Measurements from ENCODE around the gene FAM107B.
A peak's percentile ranks its signal among the peaks of the same experiment; 100 is the strongest.

FAM107B gene

DNA sequence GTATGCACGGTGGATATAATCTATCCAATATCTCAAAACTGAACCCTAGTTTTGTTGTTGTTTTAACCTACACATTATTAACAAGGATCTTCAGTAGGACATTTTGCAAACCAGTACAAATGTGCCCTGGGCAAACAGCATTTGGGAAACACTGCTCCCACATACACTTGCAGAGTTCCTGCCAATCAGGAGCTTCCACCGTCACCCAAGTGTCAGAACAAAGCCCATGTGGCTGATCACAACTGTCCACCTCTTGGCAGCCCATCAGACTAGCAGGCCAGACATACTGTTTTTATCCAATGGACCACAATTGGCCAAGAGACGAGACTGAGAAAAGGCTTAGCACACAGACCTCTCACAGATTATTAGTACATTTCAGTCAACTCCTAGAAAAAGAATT is 200.4 kb downstream of the FAM107B start:
- H3K4me1 Mint-ChIP-seq, result peaks cover 81% of the 10 kb centered on the region
- no peak for ATAC-seq
- no peaks in the 10 kb centered on the region for H3K9me3 Mint-ChIP-seq
- H3K27me3 Mint-ChIP-seq, result no peaks in the 10 kb centered on the region
- DNase-seq, result no peak
- no peak overlapping the region for H3K4me3 Mint-ChIP-seq
- H3K27ac Mint-ChIP-seq, result no peak overlapping the region

DNA sequence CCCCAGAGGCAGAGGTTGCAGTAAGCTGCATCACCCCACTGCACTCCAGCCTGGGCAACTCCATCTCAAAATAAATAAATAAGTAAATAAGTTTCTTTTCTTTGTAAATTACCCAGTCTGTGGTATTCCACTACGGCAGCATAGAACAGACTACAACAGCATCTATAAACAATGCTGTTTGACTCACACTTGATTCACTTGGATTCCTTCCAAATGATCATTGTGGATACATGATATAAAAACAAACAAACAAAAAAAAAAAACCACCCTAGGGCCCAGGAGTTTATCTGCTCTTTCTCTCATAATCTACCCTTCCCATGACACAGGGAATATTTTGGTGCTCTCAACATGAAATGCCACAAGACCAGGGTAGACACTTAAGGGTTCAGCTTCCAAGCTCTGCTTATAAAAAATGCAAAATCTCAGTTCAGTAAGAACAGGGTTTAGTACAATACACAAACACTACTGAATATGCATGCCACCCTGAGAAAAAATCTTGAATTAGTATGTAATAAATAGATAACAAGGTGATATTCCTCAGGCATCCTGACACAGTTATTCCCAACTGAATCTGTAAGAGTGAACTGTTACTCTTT is 200.9 kb downstream of the FAM107B start:
- Mint-ChIP-seq H3K27ac (no peak overlapping the region), H3K9me3 (no peaks in the 10 kb centered on the region), H3K27me3 (no peaks in the 10 kb centered on the region), H3K4me1 (peaks cover 87% of the 10 kb centered on the region), H3K4me3 (no peak overlapping the region)
- no peak for ATAC-seq
- DNase-seq, result no peak

DNA sequence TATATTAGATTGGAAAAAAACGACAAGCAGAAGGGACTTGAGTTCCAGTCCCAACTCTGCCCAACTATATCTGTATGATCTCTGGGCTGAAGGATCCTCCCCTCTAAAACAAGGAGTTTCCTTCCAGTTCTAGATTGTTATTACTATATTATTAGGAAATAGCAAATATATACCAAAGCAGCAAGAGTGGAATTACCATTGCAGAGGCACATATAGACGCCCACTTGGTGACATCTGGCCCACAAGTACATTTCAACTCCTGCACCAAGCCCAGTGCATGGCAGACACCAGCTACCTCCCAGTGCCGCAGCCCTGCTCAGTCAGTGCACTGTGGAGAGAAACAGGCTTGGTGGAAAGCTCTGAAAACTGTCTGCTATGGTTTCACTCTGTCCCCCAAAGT is 201.9 kb downstream of the FAM107B start:
- Mint-ChIP-seq H3K4me3 (no peak overlapping the region), H3K9me3 (no peaks in the 10 kb centered on the region), H3K27ac (peak overlapping the region in 1 of 2 donors; percentile 66), H3K4me1 (peaks cover 89% of the 10 kb centered on the region), H3K27me3 (no peaks in the 10 kb centered on the region)
- no peak for ATAC-seq
- DNase-seq, result no peak

DNA sequence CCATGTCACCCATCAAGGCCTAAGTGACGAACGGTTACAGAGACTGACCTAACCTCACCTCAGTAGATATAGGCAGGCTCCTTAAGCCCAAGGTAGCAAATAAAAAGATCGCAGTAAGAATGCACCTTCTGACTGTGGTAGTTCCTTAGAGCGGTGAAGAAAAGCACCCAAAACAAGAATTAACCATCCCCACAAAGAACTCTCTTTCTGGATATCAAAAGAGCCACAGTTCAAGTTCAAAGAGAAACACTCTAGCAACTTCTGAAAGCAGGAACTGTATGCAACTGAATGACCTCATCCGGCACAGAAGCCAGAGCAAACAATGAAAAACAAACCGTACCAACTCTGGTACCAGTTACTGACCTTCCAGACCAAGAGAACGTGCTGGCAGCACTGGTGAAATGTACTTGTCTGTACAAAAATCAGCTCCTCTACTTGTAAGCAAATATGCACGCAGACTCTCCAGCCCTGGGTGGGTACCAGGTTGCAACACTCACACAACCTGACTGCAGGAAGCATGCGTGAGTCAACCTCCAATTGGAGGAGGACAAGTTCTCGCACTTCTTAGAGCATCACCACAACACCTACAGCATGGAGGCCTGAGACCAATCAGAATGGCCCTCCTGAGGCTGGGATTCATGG is 202.7 kb downstream of the FAM107B start:
- Mint-ChIP-seq H3K4me1 (peaks cover 95% of the 10 kb centered on the region), H3K27me3 (no peaks in the 10 kb centered on the region), H3K27ac (peak overlapping the region; percentile 88 to 95), H3K9me3 (no peaks in the 10 kb centered on the region), H3K4me3 (peak overlapping the region; percentile 79 to 80)
- DNase-seq (peak; percentile 50 to 71), ATAC-seq (peak; percentile 89)

DNA sequence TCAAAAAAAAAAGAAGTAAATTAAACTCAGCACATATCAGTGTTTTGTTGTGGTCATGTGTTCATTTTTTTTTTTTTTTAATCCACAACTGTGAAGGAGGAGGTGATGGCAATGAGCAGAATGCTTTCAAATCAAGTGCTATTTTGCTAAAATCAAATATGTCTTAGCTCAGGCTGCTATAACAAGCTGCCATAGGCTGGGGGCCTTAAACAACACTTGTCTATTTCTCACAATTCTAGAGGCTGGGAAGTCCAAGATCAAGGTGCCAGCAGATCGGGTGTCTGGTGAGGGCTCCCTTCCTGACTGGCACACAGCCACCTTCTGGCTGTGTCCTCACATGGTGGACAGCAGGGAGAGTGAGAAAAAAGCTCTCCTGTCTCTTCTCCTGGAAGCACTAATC is 203.9 kb downstream of the FAM107B start:
- H3K4me3 Mint-ChIP-seq, result peak overlapping the region; percentile 79 to 80
- no peaks in the 10 kb centered on the region for H3K27me3 Mint-ChIP-seq
- peaks cover 97% of the 10 kb centered on the region for H3K4me1 Mint-ChIP-seq
- H3K9me3 Mint-ChIP-seq, result peaks cover 4 to 11% of the 10 kb centered on the region in 2 donors
- no peak for ATAC-seq
- H3K27ac Mint-ChIP-seq, result peak overlapping the region; percentile 88 to 93
- DNase-seq, result no peak

DNA sequence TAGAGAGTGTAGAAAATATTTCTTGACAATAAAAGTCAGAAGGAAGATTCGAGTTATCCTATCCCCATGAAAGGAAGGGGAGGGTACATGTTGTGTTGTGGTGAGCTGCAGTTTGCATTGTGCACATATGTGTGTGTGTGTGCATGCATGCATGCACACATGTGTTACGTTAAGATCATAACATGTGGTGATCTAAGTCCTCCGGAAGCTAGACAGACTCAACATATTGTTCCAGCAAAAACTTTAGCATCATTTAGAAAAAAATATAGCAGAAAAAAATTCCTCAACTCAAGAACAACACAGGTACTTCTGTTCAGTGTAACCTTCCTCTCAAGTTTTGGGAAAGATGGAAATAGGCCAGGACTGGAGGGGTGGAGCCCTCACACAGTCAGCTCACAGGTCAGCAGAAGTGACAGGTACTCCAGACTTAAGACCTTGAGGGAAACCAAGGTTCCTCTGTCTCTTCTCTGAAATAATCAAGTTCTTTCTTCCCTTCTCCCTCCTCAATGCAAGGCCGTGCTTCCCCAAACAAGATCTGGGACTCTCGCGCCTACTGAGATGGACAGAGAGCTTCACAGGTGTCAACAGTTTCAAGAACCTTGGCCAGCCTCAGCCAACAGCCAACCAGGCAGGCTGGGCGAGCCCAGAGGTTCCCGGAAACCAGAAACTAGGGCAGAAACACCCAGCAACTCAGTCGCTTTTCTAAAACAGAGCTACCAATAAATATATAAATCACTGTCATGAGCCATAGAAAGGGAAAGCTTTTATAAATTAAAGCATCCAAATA is 205.2 kb downstream of the FAM107B start:
- Mint-ChIP-seq H3K9me3 (peaks cover 4 to 12% of the 10 kb centered on the region in 2 donors), H3K27me3 (no peaks in the 10 kb centered on the region), H3K4me3 (peak overlapping the region; percentile 79 to 80), H3K27ac (peak overlapping the region; percentile 87 to 93), H3K4me1 (peaks cover 97% of the 10 kb centered on the region)
- ATAC-seq (no peak), DNase-seq (no peak)

DNA sequence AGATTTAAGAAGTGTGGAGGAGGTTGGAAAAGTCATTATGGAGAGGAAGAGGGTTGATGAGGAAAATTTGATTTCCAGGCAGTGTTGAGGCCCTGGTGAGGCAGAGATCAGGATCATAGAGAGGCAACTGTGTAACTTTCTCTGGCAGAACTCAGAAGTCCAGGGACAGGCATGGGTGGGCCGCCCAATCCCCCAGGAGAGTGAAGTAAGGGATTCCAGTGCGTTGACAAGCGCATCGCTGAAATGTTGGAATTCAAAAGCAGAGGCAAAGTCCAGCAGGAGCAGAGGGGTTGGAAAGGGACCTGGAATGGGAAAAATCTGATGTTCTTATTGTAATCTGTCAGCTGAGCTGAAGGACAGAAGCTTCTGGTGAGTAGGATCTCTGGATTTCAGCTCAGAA is 207.3 kb downstream of the FAM107B start:
- Mint-ChIP-seq H3K4me1 (peaks cover 97% of the 10 kb centered on the region), H3K27me3 (no peaks in the 10 kb centered on the region), H3K4me3 (peak overlapping the region; percentile 19 to 34), H3K9me3 (peaks cover 4 to 12% of the 10 kb centered on the region in 2 donors), H3K27ac (peak overlapping the region; percentile 4 to 83)
- ATAC-seq (no peak), DNase-seq (no peak)

DNA sequence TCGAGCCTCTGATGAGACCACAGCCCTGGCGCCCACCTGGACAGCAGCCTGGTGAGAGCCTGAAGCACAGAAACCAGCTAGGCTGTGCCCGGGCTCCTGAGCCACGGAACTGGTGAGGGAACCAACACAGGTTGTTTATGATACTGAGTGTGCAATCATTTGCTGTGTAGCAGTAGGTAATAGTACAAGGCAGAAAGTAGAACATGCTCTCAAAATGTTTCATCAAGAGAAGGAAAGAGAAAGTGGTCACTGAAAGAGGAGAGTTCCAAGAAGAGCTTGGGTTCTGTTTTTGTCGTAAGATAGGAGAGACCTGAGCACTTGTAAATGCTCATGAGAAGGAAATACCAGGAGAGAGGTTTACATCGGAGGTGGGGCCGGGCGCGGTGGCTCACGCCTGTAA is 208.2 kb downstream of the FAM107B start:
- no peaks in the 10 kb centered on the region for H3K27me3 Mint-ChIP-seq
- peak overlapping the region; percentile 7 to 16 for H3K27ac Mint-ChIP-seq
- no peak for DNase-seq
- peak; percentile 36 for ATAC-seq
- peak overlapping the region; percentile 41 to 56 for H3K4me3 Mint-ChIP-seq
- peaks cover 4 to 12% of the 10 kb centered on the region in 2 donors for H3K9me3 Mint-ChIP-seq
- peaks cover 97% of the 10 kb centered on the region for H3K4me1 Mint-ChIP-seq

DNA sequence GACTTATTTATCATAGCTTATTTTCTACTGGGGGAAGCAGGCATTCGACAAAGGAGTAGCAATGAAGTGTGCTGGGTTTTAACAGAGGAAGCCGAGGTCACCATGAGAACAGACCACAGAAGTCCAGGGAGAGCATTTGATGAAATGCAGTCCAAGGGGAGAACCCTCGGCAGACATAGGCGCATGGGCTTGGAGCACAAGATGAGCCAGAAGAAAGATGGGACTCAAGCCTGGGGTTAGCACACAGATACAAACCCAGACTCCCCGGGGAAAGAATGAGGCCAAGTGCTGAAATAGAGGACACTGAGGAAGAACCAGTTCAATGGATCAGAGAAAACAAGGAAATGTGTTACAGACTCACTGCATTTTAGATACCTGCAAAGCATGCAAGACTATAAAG is 209.5 kb downstream of the FAM107B start:
- peak overlapping the region; percentile 61 to 64 for H3K4me3 Mint-ChIP-seq

DNA sequence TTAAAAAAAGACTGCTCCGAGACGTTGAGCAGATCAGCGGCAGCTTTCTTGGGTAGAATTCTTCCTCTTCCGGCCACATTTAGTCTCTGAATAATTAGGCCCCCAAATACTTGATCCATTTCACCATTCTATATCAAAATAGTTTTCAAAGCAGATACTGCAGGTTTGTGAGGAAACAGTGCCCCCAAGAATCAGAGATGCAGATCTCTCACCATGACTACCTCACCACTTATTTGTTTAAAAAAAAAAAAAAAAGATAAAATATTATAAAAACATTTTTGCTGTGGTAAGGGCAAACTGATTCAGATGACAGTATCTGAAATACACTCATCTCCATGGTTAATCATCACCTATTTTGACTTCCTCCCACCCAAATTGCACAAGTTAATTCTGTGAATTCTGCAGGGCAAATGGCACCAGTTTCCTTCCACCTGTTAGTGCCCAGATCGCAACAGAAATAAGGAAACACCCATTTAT is 210.4 kb downstream of the FAM107B start:
- Mint-ChIP-seq H3K27me3 (no peaks in the 10 kb centered on the region), H3K27ac (peak overlapping the region; percentile 95 to 99), H3K4me1 (peaks cover 97% of the 10 kb centered on the region), H3K4me3 (peak overlapping the region; percentile 65 to 83), H3K9me3 (peaks cover 4 to 12% of the 10 kb centered on the region in 2 donors)
- ATAC-seq (peak; percentile 48), DNase-seq (no peak)

More for the DNA sequence above, 209.5 kb downstream of the FAM107B start:
- Mint-ChIP-seq H3K27me3 (no peaks in the 10 kb centered on the region), H3K27ac (peak overlapping the region; percentile 87 to 95), H3K9me3 (peaks cover 4 to 12% of the 10 kb centered on the region in 2 donors), H3K4me1 (peaks cover 97% of the 10 kb centered on the region)
- ATAC-seq (no peak), DNase-seq (no peak)

DNA sequence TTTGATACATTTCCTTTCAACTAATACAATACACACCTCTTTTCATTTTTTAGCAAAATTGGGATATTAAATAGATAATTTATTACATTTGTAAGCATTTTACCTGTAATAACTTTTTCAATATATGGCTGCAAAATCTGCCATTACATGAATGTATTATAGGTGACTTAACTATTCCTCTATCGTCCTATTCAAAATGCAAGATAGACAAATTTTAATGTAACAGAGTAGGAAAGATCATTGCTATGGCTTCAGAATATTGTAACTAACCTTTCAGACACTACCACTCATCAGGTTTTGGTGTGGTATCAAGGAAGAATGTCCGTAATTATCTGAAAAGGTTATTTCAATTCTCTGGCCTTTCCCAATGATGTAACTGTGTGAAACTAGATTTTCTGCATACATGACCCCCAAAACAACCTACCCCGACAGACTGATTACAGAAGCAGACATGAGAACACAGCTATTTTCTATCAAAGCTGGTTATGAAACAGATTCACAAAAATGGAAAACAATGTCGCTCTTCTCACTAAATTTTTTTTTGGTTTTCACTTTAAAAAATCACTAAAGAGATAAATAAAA is 211.2 kb downstream of the FAM107B start:
- peaks cover 97% of the 10 kb centered on the region for H3K4me1 Mint-ChIP-seq
- peaks cover 4 to 12% of the 10 kb centered on the region in 2 donors for H3K9me3 Mint-ChIP-seq
- ATAC-seq, result no peak
- peak overlapping the region; percentile 95 to 99 for H3K27ac Mint-ChIP-seq
- H3K4me3 Mint-ChIP-seq, result peak overlapping the region; percentile 67 to 83
- no peaks in the 10 kb centered on the region for H3K27me3 Mint-ChIP-seq
- no peak for DNase-seq

DNA sequence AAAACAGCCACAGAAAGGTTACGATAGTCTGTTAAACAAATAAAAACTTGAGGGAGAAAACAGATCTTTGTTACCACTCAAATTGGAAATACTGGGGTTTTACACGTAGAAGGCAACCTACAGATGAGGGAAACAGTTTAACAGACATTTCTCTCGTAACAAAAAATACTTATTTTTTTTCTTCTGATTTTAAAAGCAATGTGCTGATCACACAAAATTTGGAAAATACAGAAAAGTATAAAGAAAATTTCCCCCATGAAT is 211.7 kb downstream of the FAM107B start:
- ATAC-seq, result no peak

DNA sequence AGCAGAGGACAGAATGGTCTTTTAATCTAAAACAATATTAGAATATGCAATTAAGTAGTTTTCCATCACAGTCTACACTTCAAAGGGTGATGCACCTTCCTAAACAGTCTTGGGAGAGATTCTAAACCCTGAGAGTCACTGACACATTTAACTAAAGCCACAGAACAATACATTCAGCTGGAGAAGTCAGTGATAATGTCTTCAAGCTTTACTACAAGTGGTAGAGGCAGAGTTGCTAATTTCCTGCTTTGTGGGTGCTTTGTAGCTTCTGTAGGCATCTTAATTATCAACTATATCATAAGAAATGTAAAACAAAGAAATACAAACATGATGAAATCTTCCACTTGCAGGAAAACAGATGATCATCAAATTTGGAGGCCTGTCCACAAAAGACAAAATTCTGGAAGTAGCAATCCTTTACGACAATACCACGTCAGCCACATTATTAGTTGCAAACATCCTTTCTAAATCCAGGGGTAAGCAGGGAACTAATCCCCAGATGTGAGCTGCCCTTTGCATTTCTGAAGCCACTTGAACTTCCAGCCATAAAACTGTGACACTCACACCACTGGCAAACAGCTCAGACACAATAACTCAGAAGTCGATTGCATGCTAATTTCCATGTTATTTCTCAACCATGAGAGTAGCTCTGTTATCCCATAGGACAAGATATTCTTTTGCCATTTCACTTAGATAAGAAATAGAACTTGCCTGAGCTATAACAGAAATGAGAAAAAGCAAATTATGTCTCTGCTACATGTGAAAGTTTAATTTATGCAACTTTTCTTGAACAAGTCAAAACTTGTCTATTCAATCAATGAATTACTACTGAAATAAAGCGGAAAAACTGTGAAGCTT is 212.2 kb downstream of the FAM107B start:
- ATAC-seq (peak; percentile 39), DNase-seq (no peak)
- H3K9me3 Mint-ChIP-seq, result peaks cover 4 to 12% of the 10 kb centered on the region in 2 donors
- H3K4me3 Mint-ChIP-seq, result peak overlapping the region; percentile 78 to 83
- H3K27me3 Mint-ChIP-seq, result no peaks in the 10 kb centered on the region
- peak overlapping the region; percentile 96 to 99 for H3K27ac Mint-ChIP-seq
- peaks cover 97% of the 10 kb centered on the region for H3K4me1 Mint-ChIP-seq

More for the DNA sequence above, 211.7 kb downstream of the FAM107B start:
- Mint-ChIP-seq H3K4me3 (peak overlapping the region; percentile 78 to 83), H3K27me3 (no peaks in the 10 kb centered on the region), H3K4me1 (peaks cover 97% of the 10 kb centered on the region), H3K9me3 (peaks cover 4 to 12% of the 10 kb centered on the region in 2 donors), H3K27ac (peak overlapping the region; percentile 95 to 99)
- DNase-seq, result no peak

DNA sequence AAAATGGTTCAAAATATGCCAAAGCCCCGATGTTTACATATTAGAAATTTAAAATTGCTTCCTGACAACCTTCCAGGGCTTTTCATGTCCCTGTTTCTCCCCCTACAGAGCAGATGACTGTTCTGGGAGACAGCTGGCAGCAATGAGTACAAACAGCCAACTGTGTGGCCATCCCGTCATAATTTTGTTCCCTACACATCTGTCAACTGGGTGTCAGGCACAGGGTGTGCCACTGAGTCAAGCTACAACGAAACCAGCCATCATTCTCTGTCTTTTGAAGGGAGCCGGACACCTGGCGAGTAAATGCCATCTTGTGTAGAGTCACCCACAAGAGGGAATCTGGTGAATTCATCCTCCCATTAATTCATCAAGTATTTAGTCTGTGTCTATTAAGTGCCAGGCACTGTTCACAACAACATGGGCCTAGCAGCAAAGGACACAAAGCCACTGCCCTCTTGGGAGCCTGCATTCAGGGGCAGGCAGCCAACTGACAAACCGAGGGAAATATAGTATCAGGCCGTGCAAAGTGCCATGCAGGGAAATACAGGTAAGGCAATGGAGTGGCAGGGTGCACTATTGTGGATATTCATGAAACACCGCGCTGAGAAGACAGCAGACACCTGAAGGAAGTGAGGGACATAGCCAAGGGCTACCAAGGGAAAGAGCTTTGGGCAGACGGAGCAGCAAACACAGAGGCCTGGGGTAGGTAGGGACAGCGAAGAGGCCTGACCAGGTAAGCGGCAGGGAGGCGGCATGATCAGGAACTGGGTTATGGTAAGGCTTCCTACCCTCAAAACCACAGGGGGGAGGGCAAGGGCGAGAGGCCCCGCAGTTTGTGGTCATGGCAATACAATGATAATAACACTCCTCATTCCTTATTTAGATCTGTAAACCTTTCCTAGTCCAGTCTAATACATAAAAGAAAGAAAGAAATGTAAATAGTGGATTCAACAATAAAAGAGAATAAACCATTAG is 213.6 kb downstream of the FAM107B start:
- Mint-ChIP-seq H3K9me3 (peaks cover 0 to 3% of the 10 kb centered on the region in 2 donors), H3K27ac (peak overlapping the region; percentile 96 to 99), H3K4me3 (peak overlapping the region; percentile 78 to 83), H3K4me1 (peaks cover 97% of the 10 kb centered on the region), H3K27me3 (no peaks in the 10 kb centered on the region)
- DNase-seq, result peak in 1 of 2 donors; percentile 72
- ATAC-seq, result peak; percentile 60
